ENCODE data around the gene CAMSAP1. TPM values are rescaled to one million over a fixed set of nuclear protein-coding genes. Genes with fewer than 3 reads are reported as not detected.

Gene CAMSAP1
- total and polyA plus RNA-seq, 2 experiments from 2014 or later: 2.8 to 12.4 TPM

- no peak for DNase-seq
- H3K27me3 ChIP-seq (replicated peaks; ENCODE audit: insufficient read depth): peaks cover 4% of the 10 kb centered on the region; the same call in 1 of the 2 replicates
- H3K27ac ChIP-seq: no peak overlapping the region
- no peaks in the 10 kb centered on the region for H3K36me3 ChIP-seq (ENCODE audit: low read depth)
- TF ChIP-seq EZH2phosphoT487 (IDR thresholded peaks at IDR 0.05; ENCODE audit: insufficient read depth, low read depth) (no peak), EZH2 (IDR thresholded peaks at IDR 0.05; ENCODE audit: insufficient read depth, poor library complexity, severe bottlenecking) (no peak)
- no peak overlapping the region for H3K4me3 ChIP-seq
- no peaks in the 10 kb centered on the region for H3F3A ChIP-seq (ENCODE audit: insufficient read depth)
- no peak overlapping the region for H3K4me2 ChIP-seq (ENCODE audit: unreplicated experiment)
- in situ Hi-C loops (cut with MboI): no loop called here
- no peaks in the 10 kb centered on the region for H4K20me1 ChIP-seq (ENCODE audit: insufficient read depth)
- H3K4me1 ChIP-seq (ENCODE audit: insufficient read depth): no peaks in the 10 kb centered on the region
- H3K9me2 ChIP-seq (ENCODE audit: insufficient read depth): no peaks in the 10 kb centered on the region
- H3K9me3 ChIP-seq (ENCODE audit: low read depth): no peaks in the 10 kb centered on the region
- no peak overlapping the region for H3K9ac ChIP-seq
- H3K79me2 ChIP-seq (ENCODE audit: insufficient read depth): no peaks in the 10 kb centered on the region
- no peak overlapping the region for H2AFZ ChIP-seq
- WGBS, 2 experiments (ENCODE audit: low coverage in 1 of 2, low lambda C conversion rate in 2 of 2, missing lambda C conversion rate in 2 of 2): 73 to 75% methylated on average over 30 of the region's 30 CpGs
These were observed 123.7 kb downstream of the CAMSAP1 start for GRCh38 chr9:135783540-135784245.

GRCh38 chr9:135782946-135783345, 124.4 kb downstream of the CAMSAP1 start:
- Histone ChIP-seq H3K4me2 (ENCODE audit: unreplicated experiment) (no peak overlapping the region), H3F3A (ENCODE audit: insufficient read depth) (no peaks in the 10 kb centered on the region), H3K27me3 (replicated peaks; ENCODE audit: insufficient read depth) (peaks cover 4% of the 10 kb centered on the region; the same call in 1 of the 2 replicates), H3K79me2 (ENCODE audit: insufficient read depth) (no peaks in the 10 kb centered on the region), H3K9ac (no peak overlapping the region), H3K27ac (no peak overlapping the region), H3K4me3 (no peak overlapping the region), H3K36me3 (ENCODE audit: low read depth) (no peaks in the 10 kb centered on the region), H3K4me1 (ENCODE audit: insufficient read depth) (no peaks in the 10 kb centered on the region), H2AFZ (no peak overlapping the region), H3K9me2 (ENCODE audit: insufficient read depth) (no peaks in the 10 kb centered on the region), H4K20me1 (ENCODE audit: insufficient read depth) (no peaks in the 10 kb centered on the region), H3K9me3 (ENCODE audit: low read depth) (no peaks in the 10 kb centered on the region)
- no peak for DNase-seq
- no peak for TF ChIP-seq EZH2phosphoT487 (IDR thresholded peaks at IDR 0.05; ENCODE audit: insufficient read depth, low read depth)
- TF ChIP-seq EZH2 (IDR thresholded peaks at IDR 0.05; ENCODE audit: insufficient read depth, poor library complexity, severe bottlenecking): no peak
- in situ Hi-C loops (cut with MboI): no loop called here
- WGBS, 2 experiments (ENCODE audit: low coverage in 1 of 2, low lambda C conversion rate in 2 of 2, missing lambda C conversion rate in 2 of 2): 72 to 77% methylated on average over 23 to 24 of the region's 24 CpGs

GRCh38 chr9:135780626-135781025, 126.7 kb downstream of the CAMSAP1 start:
- 67 to 77% methylated on average over 15 to 20 of the region's 21 CpGs for WGBS, 2 experiments (ENCODE audit: low coverage in 1 of 2, low lambda C conversion rate in 2 of 2, missing lambda C conversion rate in 2 of 2)
- no peak overlapping the region for H3K9ac ChIP-seq
- H3F3A ChIP-seq (ENCODE audit: insufficient read depth): no peaks in the 10 kb centered on the region
- H3K4me3 ChIP-seq: no peak overlapping the region
- H3K79me2 ChIP-seq (ENCODE audit: insufficient read depth): no peaks in the 10 kb centered on the region
- TF ChIP-seq EZH2 (IDR thresholded peaks at IDR 0.05; ENCODE audit: insufficient read depth, poor library complexity, severe bottlenecking) (no peak), EZH2phosphoT487 (IDR thresholded peaks at IDR 0.05; ENCODE audit: insufficient read depth, low read depth) (no peak)
- no peak overlapping the region for H3K27ac ChIP-seq
- no peak for DNase-seq
- H3K9me3 ChIP-seq (ENCODE audit: low read depth): no peaks in the 10 kb centered on the region
- no peak overlapping the region for H3K4me2 ChIP-seq (ENCODE audit: unreplicated experiment)
- H4K20me1 ChIP-seq (ENCODE audit: insufficient read depth): no peaks in the 10 kb centered on the region
- H2AFZ ChIP-seq: no peak overlapping the region
- no peaks in the 10 kb centered on the region for H3K4me1 ChIP-seq (ENCODE audit: insufficient read depth)
- H3K27me3 ChIP-seq (replicated peaks; ENCODE audit: insufficient read depth): peaks cover 4% of the 10 kb centered on the region; the same call in 1 of the 2 replicates
- in situ Hi-C loops (cut with MboI): no loop called here
- no peaks in the 10 kb centered on the region for H3K36me3 ChIP-seq (ENCODE audit: low read depth)
- H3K9me2 ChIP-seq (ENCODE audit: insufficient read depth): no peaks in the 10 kb centered on the region

GRCh38 chr9:135780086-135780485, 127.3 kb downstream of the CAMSAP1 start:
- TF ChIP-seq EZH2 (IDR thresholded peaks at IDR 0.05; ENCODE audit: insufficient read depth, poor library complexity, severe bottlenecking) (no peak), EZH2phosphoT487 (IDR thresholded peaks at IDR 0.05; ENCODE audit: insufficient read depth, low read depth) (no peak)
- in situ Hi-C loops (cut with MboI): no loop called here
- 76 to 79% methylated on average over 16 of the region's 16 CpGs for WGBS, 2 experiments (ENCODE audit: low coverage in 1 of 2, low lambda C conversion rate in 2 of 2, missing lambda C conversion rate in 2 of 2)
- H2AFZ ChIP-seq: no peak overlapping the region
- H3K36me3 ChIP-seq (ENCODE audit: low read depth): no peaks in the 10 kb centered on the region
- H3K4me2 ChIP-seq (ENCODE audit: unreplicated experiment): no peak overlapping the region
- no peak overlapping the region for H3K9ac ChIP-seq
- no peaks in the 10 kb centered on the region for H4K20me1 ChIP-seq (ENCODE audit: insufficient read depth)
- no peak overlapping the region for H3K4me3 ChIP-seq
- DNase-seq: no peak
- H3K27me3 ChIP-seq (replicated peaks; ENCODE audit: insufficient read depth): peaks cover 4% of the 10 kb centered on the region; the same call in 1 of the 2 replicates
- no peaks in the 10 kb centered on the region for H3K9me2 ChIP-seq (ENCODE audit: insufficient read depth)
- H3K4me1 ChIP-seq (ENCODE audit: insufficient read depth): no peaks in the 10 kb centered on the region
- H3F3A ChIP-seq (ENCODE audit: insufficient read depth): no peaks in the 10 kb centered on the region
- no peaks in the 10 kb centered on the region for H3K79me2 ChIP-seq (ENCODE audit: insufficient read depth)
- no peaks in the 10 kb centered on the region for H3K9me3 ChIP-seq (ENCODE audit: low read depth)
- no peak overlapping the region for H3K27ac ChIP-seq

Data from GM23248 (cell line).